Adipocyte (in vitro differentiated cells): ENCODE results near the gene EPHA7.

Experiments
- DNase-seq: peaks from one replicate; pipeline ENCODE4 v3.0.0-alpha.2; 2015; ENCODE audit warnings: low read depth
- H3K27me3 ChIP-seq: replicated peaks from 2 replicates; pipeline ENCODE4 v1.7.0; 2013; ENCODE audit warnings: mild to moderate bottlenecking, low read length, moderate library complexity; ENCODE audit not compliant: control insufficient read depth, insufficient read depth
- H3K36me3 ChIP-seq: 2 replicates; pipeline ENCODE4 v1.7.0; 2013; ENCODE audit warnings: low read length, mild to moderate bottlenecking, moderate library complexity; ENCODE audit not compliant: control insufficient read depth, insufficient read depth, severe bottlenecking
- H3K4me1 ChIP-seq: 2 replicates; pipeline ENCODE4 v1.7.0; 2013; ENCODE audit warnings: mild to moderate bottlenecking, low read length, moderate library complexity; ENCODE audit not compliant: control insufficient read depth, insufficient read depth
- H3K4me3 ChIP-seq: 2 replicates; pipeline ENCODE4 v1.7.0; 2013; ENCODE audit warnings: mild to moderate bottlenecking, low read length, moderate library complexity
- H3K9ac ChIP-seq: 2 replicates; pipeline ENCODE4 v1.7.0; 2013; ENCODE audit warnings: mild to moderate bottlenecking, low read length, moderate library complexity
- H3K9me3 ChIP-seq: 2 replicates; pipeline ENCODE4 v1.7.0; 2013; ENCODE audit warnings: mild to moderate bottlenecking, low read length, moderate library complexity; ENCODE audit not compliant: control insufficient read depth

Gene EPHA7

GRCh38 chr6:93322651-93323050, 96.7 kb downstream of the EPHA7 start:
- Histone ChIP-seq H3K9me3 (no peaks in the 10 kb centered on the region), H3K4me3 (no peak overlapping the region), H3K27me3 (no peaks in the 10 kb centered on the region), H3K9ac (no peak overlapping the region), H3K4me1 (no peaks in the 10 kb centered on the region), H3K36me3 (no peaks in the 10 kb centered on the region)
- no peak for DNase-seq

GRCh38 chr6:93319304-93319703, 100.1 kb downstream of the EPHA7 start:
- H3K9ac ChIP-seq: no peak overlapping the region
- DNase-seq: no peak
- H3K4me3 ChIP-seq: no peak overlapping the region
- no peaks in the 10 kb centered on the region for H3K9me3 ChIP-seq
- no peaks in the 10 kb centered on the region for H3K27me3 ChIP-seq
- H3K4me1 ChIP-seq: no peaks in the 10 kb centered on the region
- H3K36me3 ChIP-seq: no peaks in the 10 kb centered on the region

GRCh38 chr6:93318121-93318520, 101.2 kb downstream of the EPHA7 start:
- Histone ChIP-seq H3K9ac (no peak overlapping the region), H3K27me3 (no peaks in the 10 kb centered on the region), H3K9me3 (no peaks in the 10 kb centered on the region), H3K36me3 (no peaks in the 10 kb centered on the region), H3K4me1 (no peaks in the 10 kb centered on the region), H3K4me3 (no peak overlapping the region)
- no peak for DNase-seq

GRCh38 chr6:93317592-93317991, 101.8 kb downstream of the EPHA7 start:
- Histone ChIP-seq H3K27me3 (no peaks in the 10 kb centered on the region), H3K4me1 (no peaks in the 10 kb centered on the region), H3K36me3 (no peaks in the 10 kb centered on the region), H3K9ac (no peak overlapping the region), H3K4me3 (no peak overlapping the region), H3K9me3 (no peaks in the 10 kb centered on the region)
- DNase-seq: no peak

- no peak for DNase-seq
- Histone ChIP-seq H3K9ac (no peak overlapping the region), H3K9me3 (no peaks in the 10 kb centered on the region), H3K4me1 (no peaks in the 10 kb centered on the region), H3K4me3 (no peak overlapping the region), H3K36me3 (no peaks in the 10 kb centered on the region), H3K27me3 (no peaks in the 10 kb centered on the region)
Measured at GRCh38 chr6:93307505-93308409, 111.6 kb downstream of the EPHA7 start.

- no peaks in the 10 kb centered on the region for H3K4me1 ChIP-seq
- no peak for DNase-seq
- H3K9me3 ChIP-seq: no peaks in the 10 kb centered on the region
- no peak overlapping the region for H3K9ac ChIP-seq
- H3K36me3 ChIP-seq: no peaks in the 10 kb centered on the region
- no peaks in the 10 kb centered on the region for H3K27me3 ChIP-seq
- no peak overlapping the region for H3K4me3 ChIP-seq
Measured at GRCh38 chr6:93305088-93305487, 114.3 kb downstream of the EPHA7 start.

GRCh38 chr6:93304505-93304904, 114.9 kb downstream of the EPHA7 start:
- H3K9ac ChIP-seq: no peak overlapping the region
- no peaks in the 10 kb centered on the region for H3K9me3 ChIP-seq
- H3K36me3 ChIP-seq: no peaks in the 10 kb centered on the region
- H3K4me1 ChIP-seq: no peaks in the 10 kb centered on the region
- no peak for DNase-seq
- H3K27me3 ChIP-seq: no peaks in the 10 kb centered on the region
- H3K4me3 ChIP-seq: no peak overlapping the region

GRCh38 chr6:93300661-93301060, 118.7 kb downstream of the EPHA7 start:
- DNase-seq: no peak
- Histone ChIP-seq H3K4me1 (no peaks in the 10 kb centered on the region), H3K9ac (no peak overlapping the region), H3K9me3 (no peaks in the 10 kb centered on the region), H3K27me3 (no peaks in the 10 kb centered on the region), H3K4me3 (no peak overlapping the region), H3K36me3 (no peaks in the 10 kb centered on the region)

GRCh38 chr6:93299622-93300021, 119.7 kb downstream of the EPHA7 start:
- H3K9ac ChIP-seq: no peak overlapping the region
- no peak for DNase-seq
- no peaks in the 10 kb centered on the region for H3K9me3 ChIP-seq
- H3K27me3 ChIP-seq: no peaks in the 10 kb centered on the region
- no peak overlapping the region for H3K4me3 ChIP-seq
- H3K36me3 ChIP-seq: no peaks in the 10 kb centered on the region
- no peaks in the 10 kb centered on the region for H3K4me1 ChIP-seq

- Histone ChIP-seq H3K4me3 (no peak overlapping the region), H3K36me3 (no peaks in the 10 kb centered on the region), H3K9ac (no peak overlapping the region), H3K27me3 (no peaks in the 10 kb centered on the region), H3K9me3 (no peaks in the 10 kb centered on the region), H3K4me1 (no peaks in the 10 kb centered on the region)
- DNase-seq: no peak
Measured at GRCh38 chr6:93295631-93296030, 123.7 kb downstream of the EPHA7 start.

- Histone ChIP-seq H3K9me3 (no peaks in the 10 kb centered on the region), H3K4me1 (no peaks in the 10 kb centered on the region), H3K4me3 (no peak overlapping the region), H3K36me3 (no peaks in the 10 kb centered on the region), H3K27me3 (no peaks in the 10 kb centered on the region), H3K9ac (no peak overlapping the region)
- DNase-seq: no peak
Measured at GRCh38 chr6:93294879-93295278, 124.5 kb downstream of the EPHA7 start.

- Histone ChIP-seq H3K9me3 (no peaks in the 10 kb centered on the region), H3K9ac (no peak overlapping the region), H3K4me1 (no peaks in the 10 kb centered on the region), H3K4me3 (no peak overlapping the region), H3K36me3 (no peaks in the 10 kb centered on the region), H3K27me3 (no peaks in the 10 kb centered on the region)
- DNase-seq: no peak
Measured at GRCh38 chr6:93293872-93294271, 125.5 kb downstream of the EPHA7 start.
